GM12874 (cell line): ENCODE results near the gene DAAM2.

Experiments used
- CTCF ChIP-seq: IDR thresholded peaks from 2 replicates; pipeline ENCODE4 v1.5.1; 2011; ENCODE audit warnings: low read depth, mild to moderate bottlenecking, control low read depth, low read length, moderate library complexity; ENCODE audit not compliant: insufficient read depth

Gene DAAM2

GRCh38 chr6:39812496-39812852 is 20.3 kb downstream of the DAAM2 start:
- TF ChIP-seq CTCF: no peak

- TF ChIP-seq CTCF: no peak
Measured at GRCh38 chr6:39812853-39813533, 20.8 kb downstream of the DAAM2 start.

- no peak for TF ChIP-seq CTCF
Measured at GRCh38 chr6:39814236-39814635, 22.1 kb downstream of the DAAM2 start.

- TF ChIP-seq CTCF: no peak
Measured at GRCh38 chr6:39815356-39815755, 23.2 kb downstream of the DAAM2 start.

GRCh38 chr6:39816747-39817146 is 24.6 kb downstream of the DAAM2 start:
- TF ChIP-seq CTCF: no peak

- no peak for TF ChIP-seq CTCF
Measured at GRCh38 chr6:39818695-39819094, 26.5 kb downstream of the DAAM2 start.

GRCh38 chr6:39819228-39819627 is 27.1 kb downstream of the DAAM2 start:
- no peak for TF ChIP-seq CTCF
